OCI-LY3 (cell line): ENCODE data around the gene FAM53A.

Source experiments
- EZH2phosphoT487 ChIP-seq: fragments of 200-600 bp; shearing (Covaris generic); IDR thresholded peaks from 2 replicates; pipeline ENCODE4 v1.6.1; 2018; ENCODE audit warnings: antibody characterized with exemption, mixed run types, low read depth
- TF ChIP-seq, protein P1 (sequence below): fragments of 200-600, 300-600 bp; sonication (generic); IDR thresholded peaks from 2 replicates; pipeline ENCODE4 v1.5.1; 2014; ENCODE audit warnings: antibody characterized with exemption, low read length, low read depth

GRCh38 chr4:1638272-1638598 is 45.9 kb downstream of the FAM53A start:
- TF ChIP-seq, protein P1, sequence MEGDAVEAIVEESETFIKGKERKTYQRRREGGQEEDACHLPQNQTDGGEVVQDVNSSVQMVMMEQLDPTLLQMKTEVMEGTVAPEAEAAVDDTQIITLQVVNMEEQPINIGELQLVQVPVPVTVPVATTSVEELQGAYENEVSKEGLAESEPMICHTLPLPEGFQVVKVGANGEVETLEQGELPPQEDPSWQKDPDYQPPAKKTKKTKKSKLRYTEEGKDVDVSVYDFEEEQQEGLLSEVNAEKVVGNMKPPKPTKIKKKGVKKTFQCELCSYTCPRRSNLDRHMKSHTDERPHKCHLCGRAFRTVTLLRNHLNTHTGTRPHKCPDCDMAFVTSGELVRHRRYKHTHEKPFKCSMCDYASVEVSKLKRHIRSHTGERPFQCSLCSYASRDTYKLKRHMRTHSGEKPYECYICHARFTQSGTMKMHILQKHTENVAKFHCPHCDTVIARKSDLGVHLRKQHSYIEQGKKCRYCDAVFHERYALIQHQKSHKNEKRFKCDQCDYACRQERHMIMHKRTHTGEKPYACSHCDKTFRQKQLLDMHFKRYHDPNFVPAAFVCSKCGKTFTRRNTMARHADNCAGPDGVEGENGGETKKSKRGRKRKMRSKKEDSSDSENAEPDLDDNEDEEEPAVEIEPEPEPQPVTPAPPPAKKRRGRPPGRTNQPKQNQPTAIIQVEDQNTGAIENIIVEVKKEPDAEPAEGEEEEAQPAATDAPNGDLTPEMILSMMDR: no peak
- no peak for TF ChIP-seq EZH2phosphoT487
